Fibroblast of pulmonary artery (primary cell): ENCODE measurements around the gene ODAM.

Experiments used
- DNase-seq: peaks from one replicate; pipeline ENCODE4 v3.0.0-alpha.2; 2010; ENCODE audit warnings: low read depth
- H3K4me3 ChIP-seq: replicated peaks from 2 replicates; pipeline ENCODE4 v1.5.1; 2011; ENCODE audit warnings: low read depth, mild to moderate bottlenecking, control low read depth, low read length, moderate library complexity
- TF ChIP-seq, protein P1 (sequence below): IDR thresholded peaks from 2 replicates; pipeline ENCODE4 v1.5.1; 2011; ENCODE audit warnings: mild to moderate bottlenecking, control low read depth, low read length, inconsistent platforms; ENCODE audit errors: missing control alignments

ODAM gene, protein sequence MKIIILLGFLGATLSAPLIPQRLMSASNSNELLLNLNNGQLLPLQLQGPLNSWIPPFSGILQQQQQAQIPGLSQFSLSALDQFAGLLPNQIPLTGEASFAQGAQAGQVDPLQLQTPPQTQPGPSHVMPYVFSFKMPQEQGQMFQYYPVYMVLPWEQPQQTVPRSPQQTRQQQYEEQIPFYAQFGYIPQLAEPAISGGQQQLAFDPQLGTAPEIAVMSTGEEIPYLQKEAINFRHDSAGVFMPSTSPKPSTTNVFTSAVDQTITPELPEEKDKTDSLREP

DNA sequence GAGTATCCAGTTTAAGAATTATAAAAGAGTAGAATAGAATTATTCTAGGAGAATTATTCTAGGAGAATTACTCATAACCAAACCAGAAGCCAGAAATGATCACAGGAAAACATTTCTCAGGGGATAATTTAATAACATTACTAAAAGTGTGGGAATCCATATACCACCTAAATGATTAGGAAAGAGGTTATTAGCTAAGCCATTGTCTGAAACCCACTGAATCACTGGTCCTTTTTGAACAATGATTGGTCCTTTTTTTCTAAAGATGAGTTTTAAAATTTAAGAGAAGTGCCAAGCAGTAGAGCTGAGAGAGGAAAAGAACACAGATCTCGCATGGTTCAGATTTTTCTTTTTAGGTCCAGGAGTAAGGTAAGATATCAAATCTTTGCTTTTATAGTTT lies at the start of gene ODAM:
ODAM (plus strand) TSS at position 301 of the 400 bp plus-strand sequence. CDS start 819 bp downstream, outside the sequence.
- no peak within 1 kb of the TSS for H3K4me3 ChIP-seq
- TF ChIP-seq, protein P1, sequence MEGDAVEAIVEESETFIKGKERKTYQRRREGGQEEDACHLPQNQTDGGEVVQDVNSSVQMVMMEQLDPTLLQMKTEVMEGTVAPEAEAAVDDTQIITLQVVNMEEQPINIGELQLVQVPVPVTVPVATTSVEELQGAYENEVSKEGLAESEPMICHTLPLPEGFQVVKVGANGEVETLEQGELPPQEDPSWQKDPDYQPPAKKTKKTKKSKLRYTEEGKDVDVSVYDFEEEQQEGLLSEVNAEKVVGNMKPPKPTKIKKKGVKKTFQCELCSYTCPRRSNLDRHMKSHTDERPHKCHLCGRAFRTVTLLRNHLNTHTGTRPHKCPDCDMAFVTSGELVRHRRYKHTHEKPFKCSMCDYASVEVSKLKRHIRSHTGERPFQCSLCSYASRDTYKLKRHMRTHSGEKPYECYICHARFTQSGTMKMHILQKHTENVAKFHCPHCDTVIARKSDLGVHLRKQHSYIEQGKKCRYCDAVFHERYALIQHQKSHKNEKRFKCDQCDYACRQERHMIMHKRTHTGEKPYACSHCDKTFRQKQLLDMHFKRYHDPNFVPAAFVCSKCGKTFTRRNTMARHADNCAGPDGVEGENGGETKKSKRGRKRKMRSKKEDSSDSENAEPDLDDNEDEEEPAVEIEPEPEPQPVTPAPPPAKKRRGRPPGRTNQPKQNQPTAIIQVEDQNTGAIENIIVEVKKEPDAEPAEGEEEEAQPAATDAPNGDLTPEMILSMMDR: no peak
- DNase-seq: no peak

DNA sequence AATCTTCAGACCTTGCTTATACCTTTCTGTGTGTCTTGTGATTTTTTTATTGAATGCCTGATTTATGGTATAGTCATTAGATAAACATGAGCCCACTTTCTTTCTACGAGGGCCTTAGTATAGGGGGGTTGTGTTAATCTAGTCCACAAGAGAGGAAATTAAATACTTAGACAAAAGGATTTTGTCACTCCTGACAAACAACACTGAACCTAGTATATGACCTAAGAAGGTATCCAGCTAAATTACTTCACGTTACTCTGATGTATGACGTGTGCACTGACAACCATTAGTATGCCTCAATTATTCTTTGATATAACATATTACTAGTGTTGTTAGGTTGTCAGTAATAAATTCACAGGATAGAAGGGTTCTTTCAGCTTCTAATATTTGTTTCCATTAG lies 44.3 kb upstream of the ODAM start:
- no peak overlapping the region for H3K4me3 ChIP-seq
- TF ChIP-seq, protein P1: no peak
- DNase-seq: no peak

DNA sequence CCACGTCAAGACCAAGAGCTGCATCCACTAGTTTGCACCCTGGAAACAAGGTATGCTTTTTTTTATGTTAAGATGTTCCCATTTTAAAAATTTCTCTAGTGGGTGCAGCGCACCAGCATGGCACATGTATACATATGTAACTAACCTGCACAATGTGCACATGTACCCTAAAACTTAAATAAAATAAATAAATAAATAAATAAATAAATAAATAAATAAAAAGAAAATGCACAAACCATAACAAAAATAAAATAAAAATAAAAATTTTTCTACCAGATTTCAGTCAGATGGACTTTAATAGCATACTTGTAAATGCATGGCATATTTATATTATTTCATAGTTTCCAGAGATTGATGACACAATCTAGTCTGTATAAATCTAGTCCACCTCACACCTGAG lies 43.4 kb upstream of the ODAM start:
- H3K4me3 ChIP-seq: no peak overlapping the region
- TF ChIP-seq, protein P1: no peak
- no peak for DNase-seq

DNA sequence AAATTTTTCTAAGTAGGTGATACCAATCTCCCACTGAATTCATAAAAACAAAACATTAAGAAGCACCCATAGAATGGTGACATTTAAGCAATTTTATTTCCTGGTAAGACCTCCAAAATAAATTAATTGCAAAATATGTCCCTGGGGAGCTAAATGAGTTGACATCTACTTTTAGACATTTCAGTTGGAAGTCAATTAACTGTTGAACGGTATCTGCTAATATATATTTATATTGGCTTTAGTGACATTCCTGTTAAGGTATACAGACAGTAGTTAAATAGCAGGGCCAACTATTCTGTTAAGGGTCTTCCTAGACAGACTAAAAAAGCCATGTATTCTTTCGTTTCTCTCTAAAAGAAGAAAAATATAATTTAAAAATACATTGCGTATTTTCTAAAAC lies 41.6 kb upstream of the ODAM start, which contains the start of gene PRR27:
PRR27 (plus strand) TSS at position 301 of the 400 bp plus-strand sequence. CDS start 139 bp downstream, outside the sequence.
- H3K4me3 ChIP-seq: no peak within 1 kb of the TSS
- TF ChIP-seq, protein P1: no peak
- no peak for DNase-seq

DNA sequence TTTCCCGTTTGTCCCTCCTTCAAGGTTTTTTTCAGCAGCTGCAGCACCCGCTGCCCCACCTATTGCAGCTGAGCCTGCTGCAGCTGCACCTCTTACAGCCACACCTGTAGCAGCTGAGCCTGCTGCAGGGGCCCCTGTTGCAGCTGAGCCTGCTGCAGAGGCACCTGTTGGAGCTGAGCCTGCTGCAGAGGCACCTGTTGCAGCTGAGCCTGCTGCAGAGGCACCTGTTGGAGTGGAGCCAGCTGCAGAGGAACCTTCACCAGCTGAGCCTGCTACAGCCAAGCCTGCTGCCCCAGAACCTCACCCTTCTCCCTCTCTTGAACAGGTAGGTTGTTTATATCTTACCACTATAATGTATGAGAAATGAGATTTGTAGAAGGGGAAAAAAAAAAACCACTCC lies 36.9 kb upstream of the ODAM start:
- TF ChIP-seq, protein P1: no peak
- no peak overlapping the region for H3K4me3 ChIP-seq
- DNase-seq: no peak

DNA sequence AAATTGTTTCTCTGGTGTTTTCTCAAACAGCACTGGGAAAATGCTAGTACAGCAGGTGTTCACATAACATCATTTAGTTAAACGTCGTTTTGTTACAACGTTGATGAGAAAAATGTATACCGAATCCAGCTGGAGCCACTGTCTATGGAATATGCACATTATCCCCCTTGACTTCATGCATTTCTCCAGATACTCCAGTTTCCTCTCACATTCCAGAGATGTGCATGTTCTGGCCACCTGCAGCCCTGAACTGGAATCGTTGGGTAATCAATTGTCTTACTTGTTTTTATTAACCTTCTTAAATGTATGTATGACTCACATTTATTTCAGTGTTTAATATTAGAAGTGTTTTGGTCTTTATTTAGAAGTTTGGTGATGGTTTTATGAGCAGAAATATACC lies 18.4 kb upstream of the ODAM start:
- TF ChIP-seq, protein P1: no peak
- no peak overlapping the region for H3K4me3 ChIP-seq
- DNase-seq: no peak
